Measurements from ENCODE around the gene FIBIN.

Gene FIBIN

GRCh38 chr11:26971961-26972360 is 22.0 kb upstream of the FIBIN start:
- CTCF ChIA-PET, result interaction anchor here (0.6 kb wide), 1 partner anchor 130 kb away, joined by 3 read pairs; no protein-coding TSS in a partner anchor
- Histone ChIP-seq H3K27ac (ENCODE audit: extremely low read depth, low read depth, low read length) (no peak overlapping the region), H3K36me3 (ENCODE audit: control insufficient read depth in 2 of 2, insufficient read depth in 1 of 2, low read length in 2 of 2) (no peaks in the 10 kb centered on the region), H3K4me3 (ENCODE audit: low read depth, low read length) (no peak overlapping the region), H3K9me3 (ENCODE audit: control insufficient read depth, insufficient read depth, low read depth, low read length) (no peaks in the 10 kb centered on the region), H3K4me1 (ENCODE audit: control insufficient read depth, insufficient read depth, low read length) (peaks cover 7% of the 10 kb centered on the region)
- POLR2A ChIA-PET, result no interaction called here
- TF ChIP-seq ZNF18 (tag by site-specific recombination; IDR thresholded peaks at IDR 0.05) (no peak), SETDB1 (IDR thresholded peaks at IDR 0.05; ENCODE audit: insufficient read length, low read length) (no peak), ZNF521 (tag by site-specific recombination; IDR thresholded peaks at IDR 0.05) (no peak), ZNF692 (tag by site-specific recombination; IDR thresholded peaks at IDR 0.05) (no peak), REST (tag by site-specific recombination; IDR thresholded peaks at IDR 0.05) (no peak), ATF2 (tag by site-specific recombination; IDR thresholded peaks at IDR 0.05; ENCODE audit: low read depth) (no peak), ZSCAN18 (tag by site-specific recombination; IDR thresholded peaks at IDR 0.05) (no peak)
- TF ChIP-seq, protein P1, sequence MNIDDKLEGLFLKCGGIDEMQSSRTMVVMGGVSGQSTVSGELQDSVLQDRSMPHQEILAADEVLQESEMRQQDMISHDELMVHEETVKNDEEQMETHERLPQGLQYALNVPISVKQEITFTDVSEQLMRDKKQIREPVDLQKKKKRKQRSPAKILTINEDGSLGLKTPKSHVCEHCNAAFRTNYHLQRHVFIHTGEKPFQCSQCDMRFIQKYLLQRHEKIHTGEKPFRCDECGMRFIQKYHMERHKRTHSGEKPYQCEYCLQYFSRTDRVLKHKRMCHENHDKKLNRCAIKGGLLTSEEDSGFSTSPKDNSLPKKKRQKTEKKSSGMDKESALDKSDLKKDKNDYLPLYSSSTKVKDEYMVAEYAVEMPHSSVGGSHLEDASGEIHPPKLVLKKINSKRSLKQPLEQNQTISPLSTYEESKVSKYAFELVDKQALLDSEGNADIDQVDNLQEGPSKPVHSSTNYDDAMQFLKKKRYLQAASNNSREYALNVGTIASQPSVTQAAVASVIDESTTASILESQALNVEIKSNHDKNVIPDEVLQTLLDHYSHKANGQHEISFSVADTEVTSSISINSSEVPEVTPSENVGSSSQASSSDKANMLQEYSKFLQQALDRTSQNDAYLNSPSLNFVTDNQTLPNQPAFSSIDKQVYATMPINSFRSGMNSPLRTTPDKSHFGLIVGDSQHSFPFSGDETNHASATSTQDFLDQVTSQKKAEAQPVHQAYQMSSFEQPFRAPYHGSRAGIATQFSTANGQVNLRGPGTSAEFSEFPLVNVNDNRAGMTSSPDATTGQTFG (tag by site-specific recombination; IDR thresholded peaks at IDR 0.05; ENCODE audit: borderline replicate concordance), result no peak
- TF ChIP-seq, protein P2, sequence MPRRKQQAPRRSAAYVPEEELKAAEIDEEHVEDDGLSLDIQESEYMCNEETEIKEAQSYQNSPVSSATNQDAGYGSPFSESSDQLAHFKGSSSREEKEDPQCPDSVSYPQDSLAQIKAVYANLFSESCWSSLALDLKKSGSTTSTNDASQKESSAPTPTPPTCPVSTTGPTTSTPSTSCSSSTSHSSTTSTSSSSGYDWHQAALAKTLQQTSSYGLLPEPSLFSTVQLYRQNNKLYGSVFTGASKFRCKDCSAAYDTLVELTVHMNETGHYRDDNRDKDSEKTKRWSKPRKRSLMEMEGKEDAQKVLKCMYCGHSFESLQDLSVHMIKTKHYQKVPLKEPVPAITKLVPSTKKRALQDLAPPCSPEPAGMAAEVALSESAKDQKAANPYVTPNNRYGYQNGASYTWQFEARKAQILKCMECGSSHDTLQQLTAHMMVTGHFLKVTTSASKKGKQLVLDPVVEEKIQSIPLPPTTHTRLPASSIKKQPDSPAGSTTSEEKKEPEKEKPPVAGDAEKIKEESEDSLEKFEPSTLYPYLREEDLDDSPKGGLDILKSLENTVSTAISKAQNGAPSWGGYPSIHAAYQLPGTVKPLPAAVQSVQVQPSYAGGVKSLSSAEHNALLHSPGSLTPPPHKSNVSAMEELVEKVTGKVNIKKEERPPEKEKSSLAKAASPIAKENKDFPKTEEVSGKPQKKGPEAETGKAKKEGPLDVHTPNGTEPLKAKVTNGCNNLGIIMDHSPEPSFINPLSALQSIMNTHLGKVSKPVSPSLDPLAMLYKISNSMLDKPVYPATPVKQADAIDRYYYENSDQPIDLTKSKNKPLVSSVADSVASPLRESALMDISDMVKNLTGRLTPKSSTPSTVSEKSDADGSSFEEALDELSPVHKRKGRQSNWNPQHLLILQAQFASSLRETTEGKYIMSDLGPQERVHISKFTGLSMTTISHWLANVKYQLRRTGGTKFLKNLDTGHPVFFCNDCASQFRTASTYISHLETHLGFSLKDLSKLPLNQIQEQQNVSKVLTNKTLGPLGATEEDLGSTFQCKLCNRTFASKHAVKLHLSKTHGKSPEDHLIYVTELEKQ (tag by site-specific recombination; IDR thresholded peaks at IDR 0.05; ENCODE audit: borderline replicate concordance), result no peak
- TF ChIP-seq, protein P3, sequence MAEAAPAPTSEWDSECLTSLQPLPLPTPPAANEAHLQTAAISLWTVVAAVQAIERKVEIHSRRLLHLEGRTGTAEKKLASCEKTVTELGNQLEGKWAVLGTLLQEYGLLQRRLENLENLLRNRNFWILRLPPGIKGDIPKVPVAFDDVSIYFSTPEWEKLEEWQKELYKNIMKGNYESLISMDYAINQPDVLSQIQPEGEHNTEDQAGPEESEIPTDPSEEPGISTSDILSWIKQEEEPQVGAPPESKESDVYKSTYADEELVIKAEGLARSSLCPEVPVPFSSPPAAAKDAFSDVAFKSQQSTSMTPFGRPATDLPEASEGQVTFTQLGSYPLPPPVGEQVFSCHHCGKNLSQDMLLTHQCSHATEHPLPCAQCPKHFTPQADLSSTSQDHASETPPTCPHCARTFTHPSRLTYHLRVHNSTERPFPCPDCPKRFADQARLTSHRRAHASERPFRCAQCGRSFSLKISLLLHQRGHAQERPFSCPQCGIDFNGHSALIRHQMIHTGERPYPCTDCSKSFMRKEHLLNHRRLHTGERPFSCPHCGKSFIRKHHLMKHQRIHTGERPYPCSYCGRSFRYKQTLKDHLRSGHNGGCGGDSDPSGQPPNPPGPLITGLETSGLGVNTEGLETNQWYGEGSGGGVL (tag by site-specific recombination; IDR thresholded peaks at IDR 0.05), result no peak
